HUDEP-2 (cell line): ENCODE measurements around the gene GIPR.
"Not testable (repeated sequence)": the region's sequence is repeated elsewhere in the genome, so short reads cannot be mapped to it uniquely, and the experiment has no call there.

Experiments
- DNase-seq, 76 experiments: peaks; one replicate each; lab custom pipeline; 2025; ENCODE audit not compliant: unreplicated experiment in 76 of 76; lab: John Stamatoyannopoulos, UW

Gene GIPR, protein sequence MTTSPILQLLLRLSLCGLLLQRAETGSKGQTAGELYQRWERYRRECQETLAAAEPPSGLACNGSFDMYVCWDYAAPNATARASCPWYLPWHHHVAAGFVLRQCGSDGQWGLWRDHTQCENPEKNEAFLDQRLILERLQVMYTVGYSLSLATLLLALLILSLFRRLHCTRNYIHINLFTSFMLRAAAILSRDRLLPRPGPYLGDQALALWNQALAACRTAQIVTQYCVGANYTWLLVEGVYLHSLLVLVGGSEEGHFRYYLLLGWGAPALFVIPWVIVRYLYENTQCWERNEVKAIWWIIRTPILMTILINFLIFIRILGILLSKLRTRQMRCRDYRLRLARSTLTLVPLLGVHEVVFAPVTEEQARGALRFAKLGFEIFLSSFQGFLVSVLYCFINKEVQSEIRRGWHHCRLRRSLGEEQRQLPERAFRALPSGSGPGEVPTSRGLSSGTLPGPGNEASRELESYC

DNA sequence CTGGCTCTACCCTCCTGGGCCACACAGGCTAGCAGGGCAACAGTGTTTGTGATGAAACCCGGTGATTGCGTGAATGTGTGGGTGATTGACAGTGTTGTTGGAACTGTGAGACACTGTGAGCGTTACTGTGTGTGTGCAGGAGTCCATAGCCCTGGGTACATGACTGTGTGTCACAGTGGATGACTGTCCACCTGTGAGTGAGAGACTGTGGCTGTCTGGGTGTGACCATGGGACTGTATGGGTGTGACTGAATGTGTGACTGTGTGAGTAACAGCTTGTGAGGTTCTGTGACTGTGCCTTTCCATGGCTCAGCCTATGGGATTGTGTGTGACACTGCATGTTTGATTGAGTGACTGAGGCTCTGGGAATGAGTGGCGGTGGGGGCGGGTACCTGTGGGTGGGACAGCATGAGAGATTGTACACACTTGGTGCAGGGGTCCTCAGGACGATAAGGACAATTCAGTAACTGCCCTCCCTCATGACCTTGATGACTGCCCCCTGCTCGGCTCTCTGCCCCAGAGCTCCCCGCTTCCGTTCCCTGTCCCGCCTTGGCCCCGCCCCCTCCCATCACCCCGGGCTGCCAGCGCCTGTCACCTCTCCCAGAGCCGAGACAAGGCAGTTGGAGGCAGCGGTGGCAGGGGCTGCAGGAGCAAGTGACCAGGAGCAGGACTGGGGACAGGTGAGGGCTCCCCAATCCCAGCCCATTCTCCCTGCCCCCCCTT is at the start of gene GIPR:
TSS of gene GIPR (plus strand) at position 602 of the 722 bp plus-strand sequence. CDS start 1,300 bp downstream, outside the sequence.
- DNase-seq, result peak in 55 of 76 experiments; percentile 8 to 86 (median 54)

- no peak for DNase-seq
Measured at GRCh38 chr19:45621389-45621788, 46.6 kb upstream of the GIPR start.

GRCh38 chr19:45621976-45622503 is 46.0 kb upstream of the GIPR start:
- DNase-seq, result no peak

GRCh38 chr19:45623984-45624383 is 44.0 kb upstream of the GIPR start:
- no peak for DNase-seq

DNA sequence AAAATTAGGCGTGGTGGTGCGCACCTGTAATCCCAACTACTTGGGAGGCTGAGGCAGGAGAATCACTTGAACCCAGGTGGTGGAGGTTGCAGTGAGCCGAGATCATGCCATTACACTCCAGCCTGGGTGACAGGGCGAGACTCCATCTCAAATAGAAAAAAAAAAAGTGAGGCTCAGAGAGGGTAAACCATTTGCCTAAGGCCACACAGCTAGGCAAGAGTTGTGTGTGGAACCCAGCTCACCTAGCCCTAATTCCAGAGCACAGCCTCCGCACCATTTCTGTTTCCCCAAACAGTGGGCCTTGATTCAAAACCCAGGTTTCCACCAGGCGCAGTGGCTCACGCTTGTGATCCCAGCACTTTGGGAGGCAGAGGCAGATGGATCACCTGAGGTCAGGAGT is 39.8 kb upstream of the GIPR start:
- DNase-seq, result not testable (repeated sequence)

DNA sequence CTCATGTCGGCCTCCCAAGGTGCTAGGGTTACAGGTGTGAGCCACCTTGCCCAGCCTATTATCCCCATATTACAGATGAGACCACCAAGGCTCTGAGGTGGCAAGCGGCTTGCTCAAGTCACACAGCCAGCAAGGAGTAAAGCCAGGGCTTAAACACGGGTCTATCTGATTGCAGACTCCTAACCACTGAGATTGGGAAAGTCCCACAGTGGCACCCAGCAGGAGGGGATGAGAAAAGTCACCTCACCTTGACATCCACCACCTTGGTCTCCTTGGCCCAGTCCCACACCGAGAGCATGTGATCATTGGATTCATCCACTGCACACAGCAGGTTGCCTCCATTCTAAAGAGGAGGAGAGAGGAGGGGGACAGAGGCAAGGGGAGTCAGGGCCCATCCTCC is 38.3 kb upstream of the GIPR start:
- DNase-seq, result no peak

- DNase-seq, result no peak
Measured at GRCh38 chr19:45630463-45630862, 37.6 kb upstream of the GIPR start.

GRCh38 chr19:45632468-45633196 is 35.4 kb upstream of the GIPR start:
- DNase-seq, result peak in 73 of 76 experiments; percentile 54 to 93 (median 84)

DNA sequence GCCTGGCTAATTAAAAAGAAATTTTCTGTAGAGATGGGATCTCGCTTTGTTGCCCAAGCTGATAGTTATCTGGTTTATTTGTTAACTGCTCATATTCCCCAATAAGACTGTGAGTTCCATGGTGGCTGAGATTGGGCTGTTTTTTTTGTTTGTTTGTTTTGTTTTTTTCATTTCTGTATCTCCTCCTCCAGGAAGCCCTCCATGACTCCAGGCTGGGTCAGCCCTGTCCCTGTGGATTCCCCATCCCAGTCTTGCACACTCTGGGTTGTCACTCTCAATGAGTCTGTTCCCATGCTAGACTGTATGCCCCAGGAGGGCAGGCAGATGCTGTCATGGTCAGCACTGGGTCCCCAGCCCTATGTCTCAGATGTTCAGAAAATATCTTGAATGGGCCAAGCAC is 31.7 kb upstream of the GIPR start:
- no peak for DNase-seq

DNA sequence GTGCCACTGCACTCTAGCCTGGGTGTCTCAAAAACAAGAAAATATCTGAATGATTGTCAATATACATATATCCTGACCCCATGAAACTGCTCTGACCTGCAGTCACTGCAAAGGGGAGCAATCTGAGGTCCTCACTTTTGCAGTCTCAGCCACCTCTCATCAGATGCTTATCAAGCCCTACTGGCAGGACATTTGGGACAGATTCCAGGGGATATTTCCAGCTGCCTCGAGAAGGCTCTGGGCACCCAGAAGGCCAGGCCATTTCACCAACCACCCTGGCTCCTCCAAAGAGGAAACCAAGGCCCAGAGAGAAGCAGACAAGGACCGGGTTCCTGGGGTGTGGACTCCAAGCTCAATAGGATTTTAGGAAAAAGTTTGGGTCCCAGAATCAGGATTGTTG is 31.1 kb upstream of the GIPR start:
- no peak for DNase-seq

GRCh38 chr19:45637890-45638667 is 29.9 kb upstream of the GIPR start:
- DNase-seq, result no peak

- peak in 38 of 76 experiments; percentile 13 to 57 (median 34) for DNase-seq
Measured at GRCh38 chr19:45638930-45639729, 28.9 kb upstream of the GIPR start, which contains the start of gene EML2. Gene EML2, minus strand, starts transcription at chr19:45639397. Its CDS starts 21 bp downstream, at chr19:45639376.

DNA sequence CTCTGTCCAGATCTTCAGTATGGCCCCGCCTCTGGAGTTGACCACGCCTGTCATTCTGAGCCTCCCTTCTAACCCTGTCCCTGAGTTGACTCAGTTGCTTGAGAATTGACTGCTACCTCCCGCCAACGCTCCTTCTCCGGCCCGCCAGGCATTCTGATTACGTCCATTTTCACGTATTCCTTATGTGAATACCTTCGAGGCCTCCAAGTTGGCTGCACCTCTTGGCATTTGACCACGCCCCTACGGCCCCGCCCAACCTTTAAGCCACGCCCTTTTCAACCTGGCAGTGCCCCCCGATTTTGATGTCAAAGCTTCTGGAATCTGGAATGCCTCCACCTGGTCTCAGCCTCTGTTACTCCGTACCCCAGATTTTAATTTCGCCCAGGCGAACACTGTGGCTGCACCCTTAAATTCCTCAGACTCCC is 27.2 kb upstream of the GIPR start:
- DNase-seq, result peak in 37 of 76 experiments; percentile 39 to 88 (median 62)

DNA sequence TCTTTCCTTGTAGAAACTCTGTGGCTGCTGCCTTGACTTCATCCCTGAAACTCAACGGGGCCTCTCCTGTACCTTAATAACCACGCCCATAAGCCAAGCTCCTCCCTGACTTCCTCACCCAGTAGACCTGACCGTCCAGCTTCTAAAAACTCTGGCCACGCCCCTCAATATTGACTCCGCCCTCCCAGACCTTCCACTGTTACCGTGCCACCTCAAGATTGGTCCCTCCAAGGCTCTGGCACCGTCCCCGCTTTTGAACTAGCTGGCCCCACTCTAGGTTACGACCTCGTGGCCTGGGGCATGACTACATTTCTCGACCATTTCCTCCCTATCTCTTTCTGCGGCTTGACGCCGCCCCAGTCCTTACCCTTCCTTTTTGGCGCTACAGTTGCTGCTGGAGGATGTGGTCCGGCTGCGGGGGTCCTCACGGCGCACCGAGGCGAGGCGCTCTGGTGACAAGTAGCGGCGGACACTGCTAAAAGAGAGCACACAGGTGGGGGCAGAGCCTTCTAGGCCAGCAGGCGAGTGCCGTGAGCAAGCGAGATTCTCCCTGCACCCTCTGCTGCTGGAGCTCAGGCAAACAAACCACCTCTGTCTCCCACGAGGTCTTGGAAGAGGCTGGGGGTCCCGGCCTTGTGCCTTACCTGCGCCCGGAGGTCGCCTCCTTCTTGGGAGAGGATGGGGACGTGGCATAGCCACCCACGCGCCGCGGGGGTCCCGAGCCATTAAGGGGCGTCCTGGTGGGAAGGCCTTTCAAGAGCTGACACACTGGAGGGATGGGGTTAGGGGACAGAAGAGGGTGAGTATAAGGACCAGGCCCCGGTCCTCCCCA is 26.5 kb upstream of the GIPR start:
- peak; percentile 59 to 100 (median 98) for DNase-seq

GRCh38 chr19:45643024-45643926 is 24.7 kb upstream of the GIPR start:
- peak in 74 of 76 experiments; percentile 31 to 98 (median 86) for DNase-seq

DNA sequence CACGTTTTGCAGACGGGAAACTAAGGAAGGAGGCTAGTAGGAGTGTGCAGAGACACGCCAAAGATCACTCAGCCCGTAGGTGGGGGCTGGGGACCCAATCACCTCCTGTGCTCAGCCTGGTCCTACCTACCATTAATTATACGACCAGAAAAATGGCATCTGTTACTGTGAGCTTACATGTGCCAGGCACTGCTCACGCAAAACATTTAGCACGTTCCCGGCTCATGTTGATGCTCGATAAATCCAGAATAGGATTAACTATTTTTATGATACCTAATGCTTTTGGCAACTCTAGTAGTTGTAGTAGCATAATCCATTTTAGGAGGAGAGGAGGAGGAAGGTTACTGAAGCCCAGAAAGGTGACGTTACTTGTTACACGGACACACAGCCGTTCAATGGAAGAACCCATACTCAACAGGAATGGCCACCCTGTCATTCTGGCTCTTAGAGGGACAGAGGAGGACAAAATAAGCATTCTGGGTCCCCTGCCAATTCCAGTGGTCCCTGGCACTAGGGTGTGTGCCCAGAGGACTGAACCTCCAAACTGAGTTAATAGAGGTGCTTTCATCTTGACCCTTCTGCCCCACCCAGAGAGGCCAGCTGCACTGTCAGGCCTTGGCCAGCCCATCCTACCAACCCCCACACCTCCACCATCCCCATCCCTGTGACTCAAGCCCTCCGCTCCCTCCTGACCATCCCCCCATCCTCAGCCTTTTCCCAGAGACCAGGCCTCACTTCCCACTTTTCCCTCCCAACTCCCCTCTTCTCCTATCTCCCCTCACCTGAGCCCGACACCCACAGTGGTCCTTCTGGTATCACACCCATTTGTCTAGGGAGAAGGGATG is 23.9 kb upstream of the GIPR start:
- no peak for DNase-seq
